Astrocyte (in vitro differentiated cells and primary cell): ENCODE data around the gene RAB11B. TPM values are rescaled to one million over a fixed set of nuclear protein-coding genes. Genes with fewer than 3 reads are reported as not detected.
"Not testable (repeated sequence)": the region's sequence is repeated elsewhere in the genome, so short reads cannot be mapped to it uniquely, and the experiment has no call there.

Source experiments
- DNase-seq: peaks from one replicate; pipeline ENCODE4 v3.0.0-alpha.2; 2010; ENCODE audit warnings: low read depth
- FAIRE-seq: peaks from 2 replicates; lab custom pipeline; 2011; peaks lifted over from hg19 to GRCh38; lab: Jason Lieb, UNC
- H2AFZ ChIP-seq: 2 replicates; pipeline ENCODE4 v1.6.0; 2012; ENCODE audit warnings: low read depth, low read length, inconsistent platforms
- H3K27ac ChIP-seq: 2 replicates; pipeline ENCODE4 v1.5.1; 2011; ENCODE audit warnings: low read depth, low read length, inconsistent platforms
- H3K27me3 ChIP-seq: 2 replicates; pipeline ENCODE4 v1.6.0; 2011; ENCODE audit warnings: low read length, inconsistent platforms; ENCODE audit not compliant: insufficient read depth
- H3K36me3 ChIP-seq: 2 replicates; pipeline ENCODE4 v1.5.1; 2011; ENCODE audit warnings: low read length, inconsistent platforms; ENCODE audit not compliant: insufficient read depth
- H3K4me1 ChIP-seq: 2 replicates; pipeline ENCODE4 v1.5.1; 2011; ENCODE audit warnings: low read length, inconsistent platforms; ENCODE audit not compliant: insufficient read depth
- H3K4me2 ChIP-seq: 2 replicates; pipeline ENCODE4 v1.6.0; 2012; ENCODE audit warnings: low read length, inconsistent platforms
- H3K4me3 ChIP-seq: 2 replicates; pipeline ENCODE4 v1.5.1; 2011; ENCODE audit warnings: low read depth, mild to moderate bottlenecking, low read length, inconsistent platforms; ENCODE audit not compliant: insufficient read depth
- H3K79me2 ChIP-seq: 2 replicates; pipeline ENCODE4 v1.6.0; 2012; ENCODE audit warnings: mild to moderate bottlenecking, low read length, inconsistent platforms; ENCODE audit not compliant: insufficient read depth
- H3K9ac ChIP-seq: 2 replicates; pipeline ENCODE4 v1.6.0; 2012; ENCODE audit warnings: mild to moderate bottlenecking, low read length, inconsistent platforms
- H3K9me3 ChIP-seq: 2 replicates; pipeline ENCODE4 v1.5.1; 2012; ENCODE audit warnings: low read depth, mild to moderate bottlenecking, low read length, inconsistent platforms; ENCODE audit not compliant: insufficient read depth
- H4K20me1 ChIP-seq: 2 replicates; pipeline ENCODE4 v1.6.0; 2012; ENCODE audit warnings: low read length, inconsistent platforms; ENCODE audit not compliant: insufficient read depth
- H3K27ac Mint-ChIP-seq: one replicate; pipeline ENCODE4 v1.8.0; 2021; ENCODE audit warnings: mild to moderate bottlenecking, mixed read lengths; ENCODE audit not compliant: unreplicated experiment
- H3K27me3 Mint-ChIP-seq: one replicate; pipeline ENCODE4 v1.8.0; 2021; ENCODE audit warnings: low read depth, mixed read lengths; ENCODE audit not compliant: unreplicated experiment
- H3K36me3 Mint-ChIP-seq: one replicate; pipeline ENCODE4 v1.8.0; 2021; ENCODE audit warnings: low read depth, mixed read lengths; ENCODE audit not compliant: unreplicated experiment
- H3K4me1 Mint-ChIP-seq: one replicate; pipeline ENCODE4 v1.8.0; 2021; ENCODE audit warnings: low read depth, mixed read lengths; ENCODE audit not compliant: unreplicated experiment
- H3K4me3 Mint-ChIP-seq: one replicate; pipeline ENCODE4 v1.8.0; 2021; ENCODE audit warnings: mild to moderate bottlenecking, moderate library complexity, mixed read lengths; ENCODE audit not compliant: unreplicated experiment
- H3K9me3 Mint-ChIP-seq: one replicate; pipeline ENCODE4 v1.8.0; 2021; ENCODE audit warnings: mild to moderate bottlenecking, mixed read lengths; ENCODE audit not compliant: unreplicated experiment
- EZH2 ChIP-seq: IDR thresholded peaks from 2 replicates; pipeline ENCODE4 v1.6.1; 2012; ENCODE audit warnings: mild to moderate bottlenecking, low read length, inconsistent platforms; ENCODE audit not compliant: insufficient read depth
- total RNA-seq: library from RNA; stranded (reverse); gene quantifications from 2 replicates; pipeline ENCODE4 v1.2.1, GENCODE V29; 2021
- TF ChIP-seq, protein P1 (sequence below): IDR thresholded peaks from 2 replicates; pipeline ENCODE4 v1.5.1; 2011; ENCODE audit warnings: low read depth, mild to moderate bottlenecking, inconsistent platforms, low read length, moderate library complexity; ENCODE audit not compliant: insufficient read depth

Gene RAB11B
- total RNA-seq, 1 donor from 2014 or later = 85.2 TPM

DNA sequence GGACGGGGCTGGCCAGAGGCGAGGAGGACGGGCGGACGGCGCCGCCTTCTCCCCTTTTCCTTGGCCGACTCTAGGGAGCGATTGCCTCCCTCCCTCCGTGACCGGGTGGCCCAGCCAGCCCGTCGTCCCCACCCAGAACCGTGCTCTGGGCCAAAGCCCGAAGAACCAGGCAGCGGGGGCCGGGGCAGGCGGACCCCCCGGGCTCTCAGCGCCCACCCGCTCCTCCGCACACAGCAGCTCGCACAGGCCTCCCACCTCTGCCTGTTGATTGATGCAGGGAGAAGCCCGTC lies 13.6 kb downstream of the RAB11B start:
- no peak overlapping the region for H2AFZ ChIP-seq
- no peaks in the 10 kb centered on the region for H3K27me3 ChIP-seq
- Mint-ChIP-seq H3K9me3 (no peaks in the 10 kb centered on the region), H3K27ac (no peak overlapping the region), H3K36me3 (peaks cover 4% of the 10 kb centered on the region), H3K4me3 (no peak overlapping the region), H3K27me3 (no peaks in the 10 kb centered on the region), H3K4me1 (no peaks in the 10 kb centered on the region)
- no peak for TF ChIP-seq EZH2
- TF ChIP-seq, protein P1, sequence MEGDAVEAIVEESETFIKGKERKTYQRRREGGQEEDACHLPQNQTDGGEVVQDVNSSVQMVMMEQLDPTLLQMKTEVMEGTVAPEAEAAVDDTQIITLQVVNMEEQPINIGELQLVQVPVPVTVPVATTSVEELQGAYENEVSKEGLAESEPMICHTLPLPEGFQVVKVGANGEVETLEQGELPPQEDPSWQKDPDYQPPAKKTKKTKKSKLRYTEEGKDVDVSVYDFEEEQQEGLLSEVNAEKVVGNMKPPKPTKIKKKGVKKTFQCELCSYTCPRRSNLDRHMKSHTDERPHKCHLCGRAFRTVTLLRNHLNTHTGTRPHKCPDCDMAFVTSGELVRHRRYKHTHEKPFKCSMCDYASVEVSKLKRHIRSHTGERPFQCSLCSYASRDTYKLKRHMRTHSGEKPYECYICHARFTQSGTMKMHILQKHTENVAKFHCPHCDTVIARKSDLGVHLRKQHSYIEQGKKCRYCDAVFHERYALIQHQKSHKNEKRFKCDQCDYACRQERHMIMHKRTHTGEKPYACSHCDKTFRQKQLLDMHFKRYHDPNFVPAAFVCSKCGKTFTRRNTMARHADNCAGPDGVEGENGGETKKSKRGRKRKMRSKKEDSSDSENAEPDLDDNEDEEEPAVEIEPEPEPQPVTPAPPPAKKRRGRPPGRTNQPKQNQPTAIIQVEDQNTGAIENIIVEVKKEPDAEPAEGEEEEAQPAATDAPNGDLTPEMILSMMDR = no peak
- H4K20me1 ChIP-seq = peaks cover 18% of the 10 kb centered on the region
- no peak overlapping the region for H3K27ac ChIP-seq
- H3K36me3 ChIP-seq = peaks cover 3% of the 10 kb centered on the region
- H3K4me1 ChIP-seq = no peaks in the 10 kb centered on the region
- no peaks in the 10 kb centered on the region for H3K9me3 ChIP-seq
- no peak overlapping the region for H3K9ac ChIP-seq
- no peak overlapping the region for H3K4me3 ChIP-seq
- FAIRE-seq (no peak), DNase-seq (no peak)
- H3K4me2 ChIP-seq = no peak overlapping the region
- peaks cover 13% of the 10 kb centered on the region for H3K79me2 ChIP-seq

DNA sequence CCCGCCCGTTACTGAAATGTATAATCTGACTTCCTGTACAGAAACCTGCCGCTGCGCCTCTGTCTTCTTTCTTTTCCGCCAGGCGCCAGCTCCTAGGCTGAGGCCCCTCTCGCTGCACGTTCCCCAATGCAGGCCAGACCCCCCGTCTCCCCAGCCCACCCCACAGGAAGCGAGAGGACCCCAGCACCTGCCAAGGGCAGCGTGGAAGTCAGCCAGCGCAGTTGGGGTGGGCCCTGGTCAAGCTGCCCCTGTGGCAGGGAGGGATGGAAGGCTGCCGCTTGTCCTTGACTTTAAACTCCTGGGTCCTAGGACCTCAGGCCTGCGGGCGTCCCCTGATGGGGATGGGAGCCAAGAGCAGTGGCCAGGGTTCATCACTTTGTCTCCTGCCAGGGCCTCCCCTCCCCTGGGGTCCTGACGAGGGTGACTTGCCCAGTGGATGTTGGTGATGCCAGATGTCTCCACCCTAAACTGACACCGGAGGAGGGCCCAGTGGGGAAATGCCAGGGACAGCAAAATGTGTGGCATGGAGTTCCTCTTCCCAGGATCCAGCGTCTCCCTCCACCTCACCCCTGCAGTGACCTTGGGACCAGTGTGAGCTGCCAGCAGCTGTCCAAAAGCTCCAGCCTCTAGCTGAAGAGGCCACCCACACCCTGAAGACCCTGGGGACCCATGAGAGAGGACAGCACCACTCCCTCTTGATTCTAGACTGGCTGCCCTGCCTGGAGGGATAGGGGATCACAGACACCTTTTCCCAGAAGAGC lies 14.4 kb downstream of the RAB11B start:
- Histone ChIP-seq H3K4me3 (no peak overlapping the region), H3K9me3 (no peaks in the 10 kb centered on the region), H3K4me2 (no peak overlapping the region), H2AFZ (no peak overlapping the region), H3K79me2 (peaks cover 8% of the 10 kb centered on the region), H3K36me3 (peaks cover 3% of the 10 kb centered on the region), H3K27ac (no peak overlapping the region), H4K20me1 (peaks cover 12% of the 10 kb centered on the region), H3K9ac (no peak overlapping the region), H3K4me1 (no peaks in the 10 kb centered on the region), H3K27me3 (no peaks in the 10 kb centered on the region)
- H3K4me1 Mint-ChIP-seq = no peaks in the 10 kb centered on the region
- TF ChIP-seq, protein P1 = no peak
- TF ChIP-seq EZH2 = no peak
- FAIRE-seq (no peak), DNase-seq (no peak)
- no peaks in the 10 kb centered on the region for H3K27me3 Mint-ChIP-seq
- peaks cover 4% of the 10 kb centered on the region for H3K36me3 Mint-ChIP-seq
- H3K4me3 Mint-ChIP-seq = no peak overlapping the region
- no peak overlapping the region for H3K27ac Mint-ChIP-seq
- H3K9me3 Mint-ChIP-seq = no peaks in the 10 kb centered on the region

DNA sequence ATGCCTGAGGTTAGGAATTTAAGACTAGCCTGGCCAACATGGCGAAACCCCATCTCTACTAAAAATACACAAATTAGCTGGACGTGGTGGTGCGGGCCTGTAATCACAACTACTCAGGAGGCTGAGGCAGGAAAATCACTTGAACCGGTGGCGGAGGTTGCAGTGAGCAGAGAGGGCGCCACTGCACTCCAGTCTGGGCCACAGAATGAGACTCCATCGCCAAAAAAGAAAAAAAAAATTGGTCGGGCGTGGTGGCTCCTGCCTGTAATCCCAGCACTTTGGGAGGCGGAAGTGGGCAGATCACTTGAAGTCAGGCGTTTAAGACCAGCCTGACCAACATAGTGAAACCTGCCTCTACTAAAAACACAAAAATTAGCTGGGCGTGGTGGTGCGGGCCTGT lies 20.6 kb downstream of the RAB11B start:
- H4K20me1 ChIP-seq, H3K4me1 ChIP-seq, DNase-seq, H3K4me3 Mint-ChIP-seq, H3K9ac ChIP-seq, H3K36me3 ChIP-seq, H3K9me3 ChIP-seq, H3K27ac Mint-ChIP-seq, H3K4me2 ChIP-seq, H3K4me3 ChIP-seq, H3K27me3 ChIP-seq, H2AFZ ChIP-seq, H3K36me3 Mint-ChIP-seq, H3K4me1 Mint-ChIP-seq, H3K27ac ChIP-seq, H3K9me3 Mint-ChIP-seq, H3K27me3 Mint-ChIP-seq, FAIRE-seq, H3K79me2 ChIP-seq: not testable (repeated sequence)
